Hepatic stellate cell (primary cell): Measurements from ENCODE around the gene LHFPL6.

Experiments used
- DNase-seq: peaks from one replicate; pipeline ENCODE4 v3.0.0; 2011; ENCODE audit warnings: low spot score

The LHFPL6 gene

DNA sequence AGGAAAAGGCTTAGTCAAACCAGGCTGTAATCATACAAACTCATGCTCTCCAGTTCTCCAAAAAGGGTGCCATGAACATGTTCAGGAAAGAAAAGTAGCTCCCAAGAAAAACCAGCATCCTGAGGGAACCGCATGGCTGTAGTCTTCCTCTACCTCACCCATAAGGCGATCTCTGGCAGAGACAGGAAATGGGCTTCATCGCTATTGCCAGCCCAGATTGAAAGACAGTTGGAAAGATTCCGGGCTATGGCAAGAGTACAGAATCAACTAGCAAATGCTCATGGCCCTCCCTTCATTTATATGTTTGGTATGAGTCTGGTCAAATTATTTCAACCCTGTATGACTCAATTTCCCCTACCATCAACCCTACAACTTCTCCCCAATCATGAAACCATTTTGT lies 140.1 kb downstream of the LHFPL6 start:
- DNase-seq, result no peak

- no peak for DNase-seq
Measured at GRCh38 chr13:39462428-39462827, 140.6 kb downstream of the LHFPL6 start.

GRCh38 chr13:39461685-39462266 lies 141.2 kb downstream of the LHFPL6 start:
- no peak for DNase-seq

DNA sequence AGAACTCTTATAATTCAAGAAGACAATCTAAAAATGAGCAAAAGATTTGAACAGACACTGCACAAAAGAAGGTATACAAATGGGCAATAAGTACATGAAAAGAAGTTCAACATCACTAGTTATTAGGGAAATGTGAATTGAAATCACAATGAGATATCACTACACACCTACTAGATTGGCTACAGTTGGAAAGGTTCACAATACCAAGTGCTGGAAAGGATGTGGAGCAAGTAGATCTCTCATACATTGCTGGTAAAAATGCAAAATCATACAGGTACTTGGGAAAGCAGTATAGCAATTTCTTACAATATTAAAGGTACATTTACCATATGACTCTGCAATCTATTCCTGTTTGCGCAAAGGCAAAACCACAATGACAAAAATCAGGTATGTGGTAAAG lies 145.7 kb downstream of the LHFPL6 start:
- DNase-seq, result no peak

DNA sequence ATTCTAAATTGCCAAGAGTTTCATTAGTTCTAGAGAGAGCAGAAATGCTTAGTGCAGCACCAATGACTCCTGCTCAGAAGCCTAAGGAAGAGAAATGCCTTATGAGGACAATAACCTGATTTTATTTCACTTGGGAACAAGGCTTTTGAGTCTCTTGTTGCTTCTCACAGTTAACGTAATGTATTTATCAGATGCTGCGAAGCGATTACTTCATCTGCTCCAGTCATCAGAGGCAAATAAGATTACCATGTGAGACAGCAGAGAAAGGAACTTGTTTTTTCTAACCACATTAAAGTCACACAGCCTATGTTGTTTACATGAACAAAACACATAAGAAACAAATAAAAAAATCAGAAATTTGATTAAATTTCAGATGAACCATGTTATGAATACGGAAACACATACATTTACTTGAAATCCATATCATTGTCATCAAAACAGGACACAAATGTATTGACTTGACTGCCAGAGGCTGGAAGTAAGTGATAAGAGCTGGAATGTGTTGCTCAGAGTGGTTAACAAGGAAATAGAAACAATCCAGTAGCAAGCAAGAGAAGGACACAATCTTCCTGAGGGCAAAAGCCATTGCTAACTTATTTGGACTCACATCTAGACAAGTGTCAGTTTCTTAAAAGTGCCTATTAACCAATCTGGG lies 147.3 kb downstream of the LHFPL6 start:
- DNase-seq, result no peak

DNA sequence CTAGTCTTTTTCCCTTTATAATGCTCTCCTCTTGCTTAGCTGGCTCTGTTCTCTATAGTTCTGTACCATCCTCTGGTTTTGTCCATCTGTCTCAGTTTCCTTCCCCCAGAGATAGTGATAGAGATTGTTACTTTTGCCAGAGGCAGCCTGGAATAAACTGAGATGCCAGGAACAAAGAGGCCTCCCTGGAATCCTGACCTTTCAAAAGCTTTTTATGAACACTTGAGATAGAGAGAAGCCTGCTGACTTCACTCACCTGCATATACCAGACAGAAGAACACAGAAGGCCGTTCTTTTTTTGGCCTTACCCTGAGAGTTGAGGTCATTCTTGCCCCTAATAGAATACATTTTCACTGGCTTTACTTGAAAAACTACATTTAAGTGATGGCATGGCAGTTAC lies 150.2 kb downstream of the LHFPL6 start:
- no peak for DNase-seq

- DNase-seq, result no peak
Measured at GRCh38 chr13:39452417-39452816, 150.6 kb downstream of the LHFPL6 start.

GRCh38 chr13:39451860-39452301 lies 151.1 kb downstream of the LHFPL6 start:
- DNase-seq, result no peak

DNA sequence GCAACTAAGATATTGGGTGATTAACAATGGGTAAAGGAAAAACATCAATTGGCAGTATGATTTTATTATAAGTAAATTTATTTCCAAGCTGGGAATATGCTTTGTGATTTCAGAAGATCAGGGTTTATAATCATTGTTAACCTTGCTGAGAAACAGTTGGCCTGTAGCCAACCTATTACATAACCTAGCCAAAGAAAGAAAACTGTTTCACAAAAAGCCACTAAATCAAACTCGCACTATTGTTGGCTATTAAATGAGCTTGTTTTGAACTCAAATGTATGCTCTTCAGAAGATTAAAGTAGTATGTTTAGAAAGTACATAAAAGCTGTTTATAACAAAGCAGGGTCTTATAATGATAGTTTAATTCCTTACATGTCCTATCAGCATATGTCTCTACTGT lies 151.7 kb downstream of the LHFPL6 start:
- no peak for DNase-seq

- DNase-seq, result no peak
Measured at GRCh38 chr13:39450176-39450575, 152.8 kb downstream of the LHFPL6 start.

DNA sequence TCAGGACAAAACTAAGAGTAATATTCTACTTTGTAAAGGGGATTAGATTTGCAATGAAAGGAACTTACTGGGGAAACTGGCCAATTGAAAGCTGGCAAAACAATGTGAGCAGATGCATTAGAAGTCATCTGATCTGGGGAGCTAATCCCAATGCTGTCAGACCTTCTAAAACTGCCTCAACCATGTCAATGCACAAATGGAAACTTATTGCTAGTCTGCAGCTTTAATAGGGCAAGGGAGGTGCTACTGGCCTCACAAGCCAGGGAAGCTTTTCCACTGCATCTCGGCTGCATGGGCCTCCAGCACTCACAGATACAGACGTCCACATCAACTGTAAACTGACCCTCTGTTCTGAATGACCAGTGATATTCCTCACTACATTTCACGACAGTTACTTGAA lies 154.2 kb downstream of the LHFPL6 start:
- DNase-seq, result no peak

DNA sequence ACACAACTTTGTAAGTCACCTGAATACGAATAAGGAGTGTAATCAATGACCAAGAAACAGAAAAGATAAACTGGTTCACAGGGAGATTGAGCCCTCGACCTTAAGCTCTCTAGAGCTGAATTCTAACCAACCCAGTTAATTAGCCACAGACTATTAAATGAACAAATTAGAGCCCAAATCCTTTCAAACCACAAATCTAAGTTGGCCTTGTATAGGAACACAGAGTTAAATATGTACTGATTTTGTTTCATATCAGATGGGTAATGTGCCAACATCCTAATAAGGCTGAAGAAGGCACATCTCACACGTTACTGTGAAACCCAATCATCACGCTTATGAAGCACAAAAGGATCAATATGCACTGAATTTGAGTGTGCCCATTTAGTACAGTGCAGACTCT lies 156.1 kb downstream of the LHFPL6 start:
- DNase-seq, result no peak

DNA sequence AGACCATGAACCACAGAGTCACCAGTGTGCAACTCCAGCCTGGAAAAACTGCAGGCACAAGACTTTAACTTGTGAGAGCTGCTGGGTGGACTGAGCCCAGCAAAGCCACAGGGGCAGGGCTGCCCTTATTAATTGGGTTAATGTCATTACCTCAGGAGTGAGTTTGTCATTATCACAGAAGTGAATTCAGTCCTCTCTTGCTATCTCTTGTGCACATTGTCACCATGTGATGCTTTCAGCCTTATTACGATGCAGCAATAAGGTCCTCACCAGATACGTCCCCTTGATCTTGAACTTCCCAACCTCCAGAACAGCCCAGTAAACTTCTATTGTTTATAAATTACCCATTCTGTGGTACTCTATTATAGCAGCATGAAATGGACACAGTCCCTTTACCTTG lies 158.1 kb downstream of the LHFPL6 start:
- DNase-seq, result no peak

GRCh38 chr13:39433651-39434050 lies 169.3 kb downstream of the LHFPL6 start:
- DNase-seq, result no peak

DNA sequence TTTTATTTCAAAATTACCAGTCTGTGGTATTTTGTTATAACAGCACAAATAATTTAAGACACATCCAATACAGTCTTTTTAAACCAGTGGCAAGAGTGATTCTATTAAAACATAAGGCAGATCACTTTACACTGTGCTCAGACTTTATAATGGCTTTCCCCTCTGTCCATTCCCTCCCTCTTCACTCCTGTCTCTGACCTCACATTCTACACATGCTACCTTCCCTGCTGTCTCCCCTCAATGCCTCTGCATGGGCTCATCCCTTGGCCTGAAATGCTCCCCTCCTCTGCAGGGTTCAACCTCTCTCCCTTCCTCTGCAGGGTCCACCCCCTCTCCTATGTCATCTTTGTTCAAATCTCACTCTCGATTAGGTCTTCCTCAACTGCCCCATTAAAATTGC lies 170.8 kb downstream of the LHFPL6 start:
- DNase-seq, result no peak

DNA sequence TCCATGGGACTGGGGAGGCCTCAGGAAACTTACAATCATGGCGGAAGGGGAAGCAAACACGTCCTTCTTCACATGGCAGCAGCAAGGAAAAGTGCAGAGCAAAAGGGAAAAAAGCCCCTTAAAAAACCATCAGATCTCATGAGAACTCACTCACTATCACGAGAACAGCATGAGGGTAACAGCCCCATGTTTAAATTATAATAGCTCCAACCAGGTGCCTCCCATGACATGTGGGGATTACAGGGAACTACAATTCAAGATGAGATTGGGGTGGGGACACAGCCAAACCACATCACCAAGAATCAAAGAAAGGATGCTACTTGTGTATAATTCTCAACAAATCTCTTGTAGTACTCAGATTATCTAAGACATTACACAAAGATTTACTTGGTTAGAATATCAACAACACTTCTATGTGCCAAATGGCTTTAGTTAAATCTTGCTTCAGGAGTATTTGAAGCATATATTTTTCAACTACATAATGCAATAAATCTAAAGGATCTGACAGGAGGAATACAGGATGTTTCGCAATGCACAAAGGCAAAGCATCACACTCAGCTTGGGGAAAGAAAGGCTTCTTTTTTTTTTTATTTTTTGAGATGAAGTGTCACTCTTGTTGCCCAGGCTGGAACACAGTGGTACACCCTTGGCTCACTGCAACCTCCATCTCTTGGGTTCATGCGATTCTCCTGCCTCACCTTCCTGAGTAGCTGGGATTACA lies 180.0 kb downstream of the LHFPL6 start:
- DNase-seq, result no peak

DNA sequence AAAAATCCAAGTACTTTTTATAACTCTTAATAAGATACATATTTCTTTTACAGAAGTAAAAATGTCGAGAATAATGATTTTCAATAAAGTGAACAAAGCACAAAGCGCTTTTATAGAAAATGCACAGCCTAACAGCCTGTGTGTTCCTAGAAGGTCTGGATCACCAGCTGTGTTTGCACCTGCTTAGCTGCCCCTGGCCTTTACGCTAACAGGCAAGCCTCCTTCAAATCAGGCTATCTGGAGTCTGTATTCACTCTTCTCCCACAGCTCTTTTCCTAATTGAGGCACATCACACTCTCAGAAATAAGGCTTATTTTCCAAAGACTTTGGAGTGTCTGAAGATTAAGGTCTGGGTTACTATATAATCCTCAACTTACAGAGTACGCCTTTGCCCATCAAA lies 183.1 kb downstream of the LHFPL6 start:
- DNase-seq, result no peak

DNA sequence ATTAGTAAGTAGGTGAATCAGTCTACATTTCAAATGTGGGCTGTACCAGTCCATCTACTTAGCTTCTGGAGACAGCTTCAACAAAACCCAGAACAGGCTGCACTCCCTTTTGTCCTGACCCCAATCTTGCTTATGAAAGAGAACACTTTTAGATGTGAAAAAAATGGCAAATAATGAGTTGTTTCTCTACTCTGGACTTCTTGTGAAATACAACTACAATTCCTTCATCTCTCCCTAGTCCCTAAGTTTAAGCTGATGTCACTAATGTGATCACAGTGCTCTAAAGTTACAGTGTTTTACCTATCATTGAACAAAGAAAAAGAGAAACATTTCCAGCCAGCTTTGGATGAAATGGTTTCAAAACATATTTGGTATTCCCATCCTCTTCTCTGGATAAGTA lies 183.9 kb downstream of the LHFPL6 start:
- DNase-seq, result no peak

DNA sequence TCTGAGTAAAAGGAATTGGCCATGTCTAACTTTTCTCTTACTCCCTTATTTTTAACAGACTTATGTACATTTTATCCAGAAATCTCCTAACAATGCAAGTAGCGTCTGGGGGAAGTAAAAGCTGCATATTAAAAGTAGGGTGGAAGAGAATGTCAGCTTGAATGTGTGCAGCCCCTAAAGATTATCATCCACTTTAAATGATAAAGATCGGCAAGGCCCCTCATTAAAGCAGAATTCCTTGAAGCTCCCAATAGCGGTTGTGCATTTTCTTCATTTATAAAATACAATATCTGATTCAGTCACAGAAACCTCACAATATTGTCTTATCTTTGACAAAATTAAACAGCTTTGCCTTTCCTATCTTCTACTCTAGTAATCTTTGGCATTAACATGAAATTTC lies 184.6 kb downstream of the LHFPL6 start:
- no peak for DNase-seq

DNA sequence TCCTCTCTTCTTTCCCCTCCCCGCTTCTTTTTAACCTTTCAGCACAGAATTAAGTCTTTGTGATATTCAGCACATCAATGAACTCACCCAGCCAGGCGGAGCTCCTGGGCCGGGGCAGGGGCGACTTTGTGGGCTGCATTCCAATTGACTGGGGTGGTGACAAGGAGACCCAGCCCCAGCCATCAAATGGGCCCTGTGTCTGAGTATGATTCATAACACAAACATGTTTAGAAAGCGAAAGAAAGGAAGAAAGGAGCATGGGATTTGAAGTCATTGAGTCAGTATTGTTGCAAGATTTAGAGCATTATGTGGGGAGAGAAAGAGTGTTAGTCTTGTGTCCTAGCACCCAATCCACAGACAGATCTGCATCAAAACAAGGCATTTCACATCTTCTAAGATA lies 185.3 kb downstream of the LHFPL6 start:
- peak; percentile 43 for DNase-seq

- DNase-seq, result no peak
Measured at GRCh38 chr13:39417131-39417530, 185.9 kb downstream of the LHFPL6 start.

- peak; percentile 26 for DNase-seq
Measured at GRCh38 chr13:39415008-39415802, 187.8 kb downstream of the LHFPL6 start.

- DNase-seq, result no peak
Measured at GRCh38 chr13:39414339-39414738, 188.7 kb downstream of the LHFPL6 start.
